SU-DHL-6 (cell line): Measurements from ENCODE around the gene FGFBP2.
"Not testable (repeated sequence)": the region's sequence is repeated elsewhere in the genome, so short reads cannot be mapped to it uniquely, and the experiment has no call there.

Experiments used
- H2AFZ ChIP-seq: fragments of 200-600 bp; sonication (generic); 2 replicates; pipeline ENCODE4 v1.6.1; 2014; ENCODE audit warnings: low read depth, mild to moderate bottlenecking, moderate library complexity, mixed read lengths, antibody characterized with exemption, low read length; ENCODE audit not compliant: severe bottlenecking
- H3F3A ChIP-seq: fragments of 200-600 bp; shearing (Covaris generic); 2 replicates; pipeline ENCODE4 v1.6.0; 2016; ENCODE audit warnings: antibody characterized with exemption, mild to moderate bottlenecking; ENCODE audit not compliant: insufficient read depth
- H3K27ac ChIP-seq: fragments of 200-600 bp; sonication (generic); 2 replicates; pipeline ENCODE4 v1.5.1; 2016; ENCODE audit warnings: low read depth, mild to moderate bottlenecking, low read length, moderate library complexity, mixed read lengths
- H3K27me3 ChIP-seq: fragments of 200-600 bp; sonication (generic), shearing (Covaris generic); 2 replicates; pipeline ENCODE4 v1.6.0; 2014; ENCODE audit warnings: mild to moderate bottlenecking, low read length
- H3K36me3 ChIP-seq: fragments of 200-600 bp; sonication (generic); 2 replicates; pipeline ENCODE4 v1.6.1; 2014; ENCODE audit warnings: mild to moderate bottlenecking, low read length, mixed read lengths
- H3K4me2 ChIP-seq: fragments of 300-600, 200-600 bp; shearing (Covaris generic), sonication (generic); 2 replicates; pipeline ENCODE4 v1.6.0; 2014; ENCODE audit warnings: low read length, low read depth, mild to moderate bottlenecking; ENCODE audit not compliant: poor library complexity, severe bottlenecking
- H3K4me3 ChIP-seq: fragments of 200-600 bp; sonication (generic); 2 replicates; pipeline ENCODE4 v1.5.1; 2014; ENCODE audit warnings: antibody characterized with exemption, low read length, mild to moderate bottlenecking, mixed read lengths; ENCODE audit not compliant: insufficient read depth, poor library complexity, severe bottlenecking
- H3K79me2 ChIP-seq: fragments of 200-600 bp; sonication (generic); 2 replicates; pipeline ENCODE4 v1.6.1; 2014; ENCODE audit warnings: mild to moderate bottlenecking, low read length, moderate library complexity; ENCODE audit not compliant: insufficient read depth
- H3K9ac ChIP-seq: fragments of 200-600 bp; sonication (generic); 2 replicates; pipeline ENCODE4 v1.7.0; 2014; ENCODE audit warnings: mild to moderate bottlenecking, low read length
- H3K9me2 ChIP-seq: fragments of 200-600 bp; sonication (generic); replicated peaks from 2 replicates; pipeline ENCODE4 v1.6.1; 2014; ENCODE audit warnings: low read length; ENCODE audit not compliant: insufficient read depth
- H3K9me3 ChIP-seq: fragments of 200-600 bp; sonication (generic); 2 replicates; pipeline ENCODE4 v1.6.1; 2014; ENCODE audit warnings: low read length, mixed read lengths; ENCODE audit not compliant: insufficient read depth
- H4K20me1 ChIP-seq: fragments of 200-600 bp; sonication (generic); 2 replicates; pipeline ENCODE4 v1.6.1; 2014; ENCODE audit warnings: low read depth, mild to moderate bottlenecking, antibody characterized with exemption, low read length, moderate library complexity, mixed read lengths
- EZH2phosphoT487 ChIP-seq: fragments of 200-600 bp; sonication (generic), shearing (Covaris generic); conservative IDR thresholded peaks from 2 replicates; pipeline ENCODE4 v1.6.1; 2018; ENCODE audit warnings: mild to moderate bottlenecking, antibody characterized with exemption, low read length, moderate library complexity, mixed read lengths
- TF ChIP-seq, protein P1 (sequence below): fragments of 200-600 bp; sonication (generic); IDR thresholded peaks from one replicate; pipeline ENCODE4 v1.5.1; 2017; ENCODE audit warnings: antibody characterized with exemption, mild to moderate bottlenecking, low read length, moderate library complexity; ENCODE audit not compliant: insufficient read depth, poor library complexity, severe bottlenecking

Gene FGFBP2

DNA sequence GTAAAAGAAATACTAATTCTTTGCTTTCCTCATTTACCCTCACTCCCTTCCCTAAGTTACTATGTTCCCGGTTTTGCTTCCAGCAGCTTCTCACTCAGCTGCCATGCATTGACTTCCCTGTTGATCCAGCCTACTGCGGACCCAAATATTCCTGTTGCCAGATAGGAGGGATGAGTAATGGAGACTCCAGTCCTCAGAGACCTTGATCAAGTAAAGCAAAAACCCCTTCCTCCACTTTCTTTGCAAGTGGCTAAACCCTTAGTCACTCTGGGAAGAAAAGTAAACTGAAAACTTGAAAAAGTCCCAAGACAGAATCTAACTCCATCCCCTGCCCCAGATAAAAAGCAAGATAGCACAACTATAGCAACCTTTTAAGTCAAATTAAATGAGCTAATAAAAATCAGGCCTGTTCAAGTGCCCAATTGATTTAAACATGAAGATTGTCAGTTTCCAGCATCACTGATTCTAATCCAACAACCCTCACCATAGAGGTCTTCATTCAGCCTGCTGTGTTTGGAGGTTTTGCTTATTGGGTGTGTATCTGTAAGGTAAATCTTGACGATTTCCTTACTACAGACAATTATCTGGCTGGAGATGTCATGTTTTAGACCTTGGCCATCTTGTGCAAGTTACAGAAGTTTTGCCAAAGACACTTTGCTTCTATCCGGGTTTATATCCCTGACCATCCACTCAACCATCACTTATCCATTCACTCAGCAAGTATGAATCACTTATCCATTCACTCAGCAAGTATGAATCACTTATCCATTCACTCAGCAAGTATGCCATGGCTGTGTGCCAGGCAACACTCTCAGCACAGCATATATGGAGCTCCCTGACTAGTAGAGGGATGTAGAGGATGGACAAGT lies 42.0 kb downstream of the FGFBP2 start:
- Histone ChIP-seq H3K79me2 (no peaks in the 10 kb centered on the region), H3K9me2 (no peaks in the 10 kb centered on the region), H3K36me3 (no peaks in the 10 kb centered on the region), H2AFZ (no peak overlapping the region), H3K27ac (no peak overlapping the region), H3K27me3 (no peaks in the 10 kb centered on the region), H3F3A (no peaks in the 10 kb centered on the region), H3K4me2 (no peak overlapping the region), H3K4me3 (no peak overlapping the region), H3K9ac (no peak overlapping the region), H4K20me1 (no peaks in the 10 kb centered on the region), H3K9me3 (no peaks in the 10 kb centered on the region)
- TF ChIP-seq, protein P1, sequence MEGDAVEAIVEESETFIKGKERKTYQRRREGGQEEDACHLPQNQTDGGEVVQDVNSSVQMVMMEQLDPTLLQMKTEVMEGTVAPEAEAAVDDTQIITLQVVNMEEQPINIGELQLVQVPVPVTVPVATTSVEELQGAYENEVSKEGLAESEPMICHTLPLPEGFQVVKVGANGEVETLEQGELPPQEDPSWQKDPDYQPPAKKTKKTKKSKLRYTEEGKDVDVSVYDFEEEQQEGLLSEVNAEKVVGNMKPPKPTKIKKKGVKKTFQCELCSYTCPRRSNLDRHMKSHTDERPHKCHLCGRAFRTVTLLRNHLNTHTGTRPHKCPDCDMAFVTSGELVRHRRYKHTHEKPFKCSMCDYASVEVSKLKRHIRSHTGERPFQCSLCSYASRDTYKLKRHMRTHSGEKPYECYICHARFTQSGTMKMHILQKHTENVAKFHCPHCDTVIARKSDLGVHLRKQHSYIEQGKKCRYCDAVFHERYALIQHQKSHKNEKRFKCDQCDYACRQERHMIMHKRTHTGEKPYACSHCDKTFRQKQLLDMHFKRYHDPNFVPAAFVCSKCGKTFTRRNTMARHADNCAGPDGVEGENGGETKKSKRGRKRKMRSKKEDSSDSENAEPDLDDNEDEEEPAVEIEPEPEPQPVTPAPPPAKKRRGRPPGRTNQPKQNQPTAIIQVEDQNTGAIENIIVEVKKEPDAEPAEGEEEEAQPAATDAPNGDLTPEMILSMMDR: no peak
- TF ChIP-seq EZH2phosphoT487: no peak

DNA sequence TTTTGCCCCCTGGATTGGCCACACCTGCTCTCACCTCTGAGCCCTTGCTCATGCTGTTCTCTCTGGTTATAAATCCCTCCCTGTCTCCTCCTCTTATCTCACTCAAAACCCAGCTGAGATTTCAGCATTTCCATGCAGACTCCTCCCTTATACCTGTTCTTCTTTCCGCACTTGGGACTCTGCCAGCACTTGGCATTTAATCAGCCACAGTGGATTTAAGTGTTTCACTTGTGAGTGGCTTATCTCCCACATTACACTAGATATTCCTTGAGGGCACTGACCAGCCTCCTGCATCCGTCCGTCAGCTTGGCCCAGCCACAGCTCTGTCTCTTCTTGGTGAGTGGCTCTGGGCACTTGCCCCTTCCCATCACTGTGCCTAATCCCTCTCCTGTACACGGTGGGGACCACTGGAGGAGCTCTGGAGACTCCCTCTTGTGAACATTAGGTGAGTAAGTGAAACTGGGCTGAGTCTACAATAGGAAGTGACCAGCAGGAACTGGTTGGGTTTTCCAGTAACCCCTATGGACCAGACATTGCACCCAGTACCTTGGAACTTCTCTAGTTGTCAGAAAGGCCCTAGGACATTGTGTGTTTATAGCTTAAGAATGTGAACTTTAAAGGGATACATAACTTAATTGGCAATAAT lies 44.4 kb downstream of the FGFBP2 start:
- H3K9ac ChIP-seq: no peak overlapping the region

DNA sequence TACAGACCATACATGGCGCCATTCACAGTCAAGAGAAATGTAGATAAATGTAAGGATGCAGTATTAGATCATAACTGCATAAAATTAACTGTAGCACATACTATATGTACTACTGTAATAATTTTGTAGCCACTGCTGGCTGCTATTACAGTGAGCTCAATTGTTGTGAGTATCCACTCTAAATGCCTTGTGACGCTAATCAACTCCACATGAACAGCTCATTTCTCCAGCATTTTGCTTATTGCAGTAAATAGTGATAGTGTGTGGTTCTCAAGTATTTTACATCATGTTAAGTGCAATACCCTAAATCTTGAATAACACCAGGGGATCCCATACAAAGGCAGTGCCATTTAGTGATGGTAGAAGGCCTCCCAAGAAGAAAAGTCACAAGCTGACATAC lies 45.7 kb downstream of the FGFBP2 start:
- H3K79me2 ChIP-seq: no peaks in the 10 kb centered on the region
- no peak overlapping the region for H3K9ac ChIP-seq
- no peaks in the 10 kb centered on the region for H3F3A ChIP-seq
- no peaks in the 10 kb centered on the region for H4K20me1 ChIP-seq
- no peak overlapping the region for H3K4me2 ChIP-seq
- no peaks in the 10 kb centered on the region for H3K9me2 ChIP-seq
- no peaks in the 10 kb centered on the region for H3K36me3 ChIP-seq
- no peak overlapping the region for H2AFZ ChIP-seq
- no peaks in the 10 kb centered on the region for H3K9me3 ChIP-seq
- TF ChIP-seq EZH2phosphoT487: no peak
- TF ChIP-seq, protein P1: no peak
- no peaks in the 10 kb centered on the region for H3K27me3 ChIP-seq
- H3K27ac ChIP-seq: no peak overlapping the region
- no peak overlapping the region for H3K4me3 ChIP-seq

More for the DNA sequence above, 44.4 kb downstream of the FGFBP2 start:
- Histone ChIP-seq H3K9me3 (no peaks in the 10 kb centered on the region), H3K9me2 (no peaks in the 10 kb centered on the region), H3K36me3 (no peaks in the 10 kb centered on the region), H4K20me1 (no peaks in the 10 kb centered on the region), H3K4me3 (no peak overlapping the region), H3K27ac (no peak overlapping the region), H3K4me2 (no peak overlapping the region), H2AFZ (no peak overlapping the region), H3F3A (no peaks in the 10 kb centered on the region), H3K27me3 (no peaks in the 10 kb centered on the region), H3K79me2 (no peaks in the 10 kb centered on the region)
- TF ChIP-seq, protein P1: no peak
- no peak for TF ChIP-seq EZH2phosphoT487

DNA sequence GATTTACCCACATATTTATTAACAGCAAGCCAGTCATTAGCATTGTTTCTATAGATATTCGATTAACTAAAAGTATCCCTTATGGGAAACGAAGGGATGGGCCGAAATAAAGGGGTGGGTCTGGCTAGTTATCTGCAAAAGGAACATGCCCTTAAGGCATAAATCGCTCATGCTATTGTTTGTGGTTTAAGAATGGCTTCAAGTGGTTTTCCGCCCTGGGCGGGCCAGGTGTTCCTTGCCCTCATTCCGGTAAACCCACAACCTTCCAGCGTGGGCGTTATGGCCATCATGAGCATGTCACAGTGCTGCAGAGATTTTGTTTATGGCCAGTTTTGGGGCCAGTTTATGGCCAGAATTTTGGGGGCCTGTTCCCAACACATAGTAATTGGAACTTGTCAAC lies 46.6 kb downstream of the FGFBP2 start:
- not testable (repeated sequence) for H3K9me2 ChIP-seq, H2AFZ ChIP-seq, H3K27me3 ChIP-seq, H4K20me1 ChIP-seq, H3K79me2 ChIP-seq, H3K9ac ChIP-seq, H3K4me3 ChIP-seq, H3K36me3 ChIP-seq, H3K4me2 ChIP-seq, H3K27ac ChIP-seq, H3F3A ChIP-seq, H3K9me3 ChIP-seq
